Esophagus squamous epithelium (tissue), 4 donors: ENCODE measurements around the gene ANKRD36B.
"Not testable (repeated sequence)": the region's sequence is repeated elsewhere in the genome, so short reads cannot be mapped to it uniquely, and the experiment has no call there.

ENCODE experiments used
- CTCF ChIP-seq, 6 experiments: fragments of 450-650 bp in 4 of 6; fragments of 200-600 bp in 2 of 6; sonication (generic) in 2 of 6; IDR thresholded peaks; one replicate each; pipeline ENCODE4 v1.5.1; 2016 to 2019; ENCODE audit warnings: antibody characterized with exemption in 6 of 6, mild to moderate bottlenecking in 4 of 6, moderate library complexity in 4 of 6
- POLR2A ChIP-seq, 4 donors: fragments of 450-650 bp; IDR thresholded peaks; one replicate each; pipeline ENCODE4 v1.6.1; 2017; ENCODE audit warnings: antibody characterized with exemption in 4 of 4, mild to moderate bottlenecking in 4 of 4, moderate library complexity in 3 of 4

DNA sequence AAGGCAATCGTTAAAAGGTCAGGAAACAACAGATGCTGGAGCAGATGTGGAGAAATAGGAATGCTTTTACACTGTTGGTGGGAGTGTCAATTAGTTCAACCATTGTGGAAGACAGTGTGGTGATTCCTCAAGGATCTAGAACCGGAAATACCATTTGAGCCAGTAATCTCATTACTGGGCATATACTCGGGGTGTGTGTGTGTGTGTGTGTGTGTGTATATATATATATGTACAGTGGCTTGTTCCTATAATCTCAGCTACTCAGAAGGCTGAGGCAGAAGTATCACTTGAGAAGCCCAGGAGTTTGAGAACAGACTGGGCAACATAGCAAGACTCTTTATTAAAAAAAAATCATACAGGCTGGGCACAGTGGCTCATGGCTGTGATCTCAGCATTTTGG is 24.0 kb downstream of the ANKRD36B start:
- TF ChIP-seq CTCF, POLR2A (IDR thresholded peaks at IDR 0.05): not testable (repeated sequence)
